Mesenchymal stem cell (in vitro differentiated cells and primary cell): ENCODE data around the gene POLK.

Experiments used
- DNase-seq: peaks from one replicate; pipeline ENCODE4 v3.0.0-alpha.2; 2013
- H2AFZ ChIP-seq: one replicate; pipeline ENCODE4 v1.6.1; 2013; ENCODE audit warnings: low read depth, mild to moderate bottlenecking, control low read depth, inconsistent platforms, low read length, moderate library complexity
- H2AK5ac ChIP-seq: 2 replicates; pipeline ENCODE4 v1.6.1; 2013; ENCODE audit warnings: low read length, moderate library complexity, mild to moderate bottlenecking, inconsistent platforms; ENCODE audit not compliant: severe bottlenecking
- H2BK120ac ChIP-seq: one replicate; pipeline ENCODE4 v1.6.1; 2013; ENCODE audit warnings: low read depth, mild to moderate bottlenecking, inconsistent platforms, low read length, moderate library complexity
- H2BK12ac ChIP-seq, 2 experiments: one replicate each; pipeline ENCODE4 v1.6.1; 2013; ENCODE audit warnings: inconsistent platforms in 2 of 2, low read length in 2 of 2, mild to moderate bottlenecking in 2 of 2, moderate library complexity in 2 of 2, control low read depth in 1 of 2
- H2BK15ac ChIP-seq: one replicate; pipeline ENCODE4 v1.6.1; 2013; ENCODE audit warnings: mild to moderate bottlenecking, low read depth, inconsistent platforms; ENCODE audit not compliant: poor library complexity, severe bottlenecking
- H2BK5ac ChIP-seq: 2 replicates; pipeline ENCODE4 v1.6.1; 2013; ENCODE audit warnings: low read depth, mild to moderate bottlenecking, low read length, control low read depth, inconsistent platforms; ENCODE audit not compliant: poor library complexity, severe bottlenecking
- H3K14ac ChIP-seq, 2 experiments: one replicate each; pipeline ENCODE4 v1.6.1; 2013; ENCODE audit warnings: inconsistent platforms in 2 of 2, low read length in 2 of 2, control low read depth in 1 of 2, mild to moderate bottlenecking in 1 of 2, moderate library complexity in 1 of 2
- H3K18ac ChIP-seq, 2 experiments: one replicate each; pipeline ENCODE4 v1.6.1; 2013; ENCODE audit warnings: inconsistent platforms in 2 of 2, low read length in 2 of 2, control low read depth in 1 of 2, low read depth in 1 of 2, mild to moderate bottlenecking in 1 of 2
- H3K23ac ChIP-seq, 2 experiments: one replicate each; pipeline ENCODE4 v1.6.1; 2013; ENCODE audit warnings: inconsistent platforms in 2 of 2, low read length in 2 of 2, mild to moderate bottlenecking in 2 of 2, moderate library complexity in 2 of 2, control low read depth in 1 of 2
- H3K27ac ChIP-seq: 2 replicates; pipeline ENCODE4 v1.5.1; 2013; ENCODE audit warnings: mild to moderate bottlenecking, moderate library complexity, low read length, control low read depth, inconsistent platforms; ENCODE audit not compliant: poor library complexity, severe bottlenecking
- H3K27me3 ChIP-seq, 2 experiments: 2 replicates each; pipeline versions ENCODE4 v1.6.1 to v1.7.0; 2013; ENCODE audit warnings: low read length in 2 of 2, mild to moderate bottlenecking in 2 of 2, moderate library complexity in 2 of 2, control low read depth in 1 of 2, inconsistent platforms in 1 of 2; ENCODE audit not compliant: control insufficient read depth in 1 of 2, insufficient read depth in 1 of 2
- H3K36me3 ChIP-seq, 2 experiments: 2 replicates each; pipeline versions ENCODE4 v1.6.1 to v1.7.0; 2013; ENCODE audit warnings: low read length in 2 of 2, control low read depth in 1 of 2, inconsistent platforms in 1 of 2, low read depth in 1 of 2, mild to moderate bottlenecking in 1 of 2; ENCODE audit not compliant: insufficient read depth in 2 of 2, control insufficient read depth in 1 of 2
- H3K4ac ChIP-seq, 2 experiments: one replicate each; pipeline ENCODE4 v1.6.1; 2013; ENCODE audit warnings: inconsistent platforms in 2 of 2, low read length in 2 of 2, mild to moderate bottlenecking in 2 of 2, moderate library complexity in 2 of 2, control low read depth in 1 of 2, low read depth in 1 of 2
- H3K4me1 ChIP-seq: 2 replicates; pipeline ENCODE4 v1.6.1; 2013; ENCODE audit warnings: low read depth, low read length, control low read depth; ENCODE audit not compliant: control insufficient read depth, insufficient read depth
- H3K4me2 ChIP-seq: 2 replicates; pipeline ENCODE4 v1.6.1; 2013; ENCODE audit warnings: low read length, mild to moderate bottlenecking, inconsistent platforms; ENCODE audit not compliant: poor library complexity, severe bottlenecking
- H3K4me3 ChIP-seq, 2 experiments: 2 replicates each; pipeline versions ENCODE4 v1.5.1 to v1.7.0; 2013; ENCODE audit warnings: low read length in 2 of 2, mild to moderate bottlenecking in 2 of 2, control low read depth in 1 of 2, low read depth in 1 of 2; ENCODE audit not compliant: insufficient read depth in 1 of 2
- H3K79me1 ChIP-seq: replicated peaks from 2 replicates; pipeline ENCODE4 v1.6.1; 2013; ENCODE audit warnings: mild to moderate bottlenecking, control low read depth, low read length, inconsistent platforms; ENCODE audit not compliant: poor library complexity, severe bottlenecking
- H3K9ac ChIP-seq: 2 replicates; pipeline ENCODE4 v1.7.0; 2013; ENCODE audit warnings: mild to moderate bottlenecking, low read length, moderate library complexity
- H3K9me3 ChIP-seq: 2 replicates; pipeline ENCODE4 v1.7.0; 2013; ENCODE audit warnings: mild to moderate bottlenecking, low read length; ENCODE audit not compliant: control insufficient read depth
- H4K8ac ChIP-seq: one replicate; pipeline ENCODE4 v1.6.1; 2013; ENCODE audit warnings: inconsistent platforms, mild to moderate bottlenecking, low read length, moderate library complexity
- H4K91ac ChIP-seq: one replicate; pipeline ENCODE4 v1.6.1; 2013; ENCODE audit warnings: mild to moderate bottlenecking, low read length, inconsistent platforms
- WGBS: methylation state at CpG from one replicate; pipeline ENCODE4 v1.1.7; 2013; ENCODE audit warnings: mixed read lengths; 5-methylcytosine and 5-hydroxymethylcytosine counted together

Gene POLK

DNA sequence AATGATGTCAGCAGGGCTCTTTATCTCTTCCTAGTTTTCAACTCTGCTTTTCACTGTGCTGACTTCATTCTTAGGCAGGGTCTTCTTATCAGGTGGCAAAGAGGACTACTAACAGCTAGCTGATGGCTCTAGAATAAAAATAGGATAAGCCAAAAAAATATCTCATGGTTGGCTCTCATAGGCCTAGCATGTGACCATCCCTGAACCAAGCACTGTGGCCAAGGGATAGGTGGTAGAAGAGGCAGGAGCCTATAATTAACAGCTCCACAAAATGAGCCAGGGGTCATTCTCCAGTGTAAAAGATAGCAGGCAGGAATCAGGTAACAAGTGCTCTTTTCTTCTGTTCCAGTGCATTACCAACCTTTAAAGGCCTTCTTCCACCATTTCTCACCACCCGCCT lies 120.6 kb downstream of the POLK start:
- H3K4me1 ChIP-seq = no peaks in the 10 kb centered on the region
- no peak overlapping the region for H2BK5ac ChIP-seq
- WGBS = 100% methylated on average over 1 of the region's 1 CpG
- no peak overlapping the region for H3K9ac ChIP-seq
- no peak overlapping the region for H3K23ac ChIP-seq
- H3K79me1 ChIP-seq = no peaks in the 10 kb centered on the region
- H3K18ac ChIP-seq = no peak overlapping the region
- no peak for DNase-seq
- H3K14ac ChIP-seq = no peak overlapping the region
- H3K27me3 ChIP-seq = no peaks in the 10 kb centered on the region
- H4K91ac ChIP-seq = no peak overlapping the region
- H2BK120ac ChIP-seq = no peak overlapping the region
- H3K4me3 ChIP-seq = no peak overlapping the region
- H3K9me3 ChIP-seq = no peaks in the 10 kb centered on the region
- no peak overlapping the region for H2BK12ac ChIP-seq
- no peak overlapping the region for H2BK15ac ChIP-seq
- H3K27ac ChIP-seq = no peak overlapping the region
- no peak overlapping the region for H2AFZ ChIP-seq
- H3K36me3 ChIP-seq = peaks cover 0 to 3% of the 10 kb centered on the region in 2 experiments
- H3K4me2 ChIP-seq = no peak overlapping the region
- H2AK5ac ChIP-seq = no peak overlapping the region
- no peak overlapping the region for H4K8ac ChIP-seq
- no peak overlapping the region for H3K4ac ChIP-seq

DNA sequence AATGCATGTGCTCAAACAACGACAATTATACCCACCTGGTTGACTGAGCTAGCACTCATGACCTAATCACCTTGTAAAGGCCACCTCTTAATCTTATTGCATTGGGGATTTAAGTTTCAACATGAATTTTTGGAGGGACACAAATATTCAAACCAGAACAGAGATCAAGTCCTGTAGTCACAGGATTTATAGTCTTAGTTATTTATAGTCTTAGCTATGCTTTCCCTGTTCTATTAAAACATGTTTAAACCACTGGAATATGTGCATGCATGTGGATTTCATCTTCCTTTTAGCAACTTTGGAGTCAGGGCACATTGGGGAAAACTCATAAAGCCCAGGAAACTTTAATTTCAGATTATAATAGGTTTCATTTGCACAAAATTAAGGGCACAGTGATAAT lies 126.3 kb downstream of the POLK start:
- Histone ChIP-seq H3K27me3 (no peaks in the 10 kb centered on the region), H4K91ac (no peak overlapping the region), H3K9ac (no peak overlapping the region), H3K4me2 (no peak overlapping the region), H3K23ac (no peak overlapping the region), H3K9me3 (no peaks in the 10 kb centered on the region), H3K4me3 (no peak overlapping the region), H2AFZ (no peak overlapping the region), H4K8ac (no peak overlapping the region), H3K4ac (no peak overlapping the region), H3K36me3 (peaks cover 0 to 3% of the 10 kb centered on the region in 2 experiments), H2BK5ac (peak overlapping the region; percentile 51), H2AK5ac (no peak overlapping the region), H3K4me1 (peaks cover 1% of the 10 kb centered on the region), H3K79me1 (no peaks in the 10 kb centered on the region), H2BK120ac (no peak overlapping the region), H2BK15ac (no peak overlapping the region), H3K27ac (no peak overlapping the region), H2BK12ac (no peak overlapping the region), H3K18ac (no peak overlapping the region), H3K14ac (no peak overlapping the region)
- no peak for DNase-seq
- whole genome bisulfite sequencing = 86% methylated on average over 1 of the region's 1 CpG

DNA sequence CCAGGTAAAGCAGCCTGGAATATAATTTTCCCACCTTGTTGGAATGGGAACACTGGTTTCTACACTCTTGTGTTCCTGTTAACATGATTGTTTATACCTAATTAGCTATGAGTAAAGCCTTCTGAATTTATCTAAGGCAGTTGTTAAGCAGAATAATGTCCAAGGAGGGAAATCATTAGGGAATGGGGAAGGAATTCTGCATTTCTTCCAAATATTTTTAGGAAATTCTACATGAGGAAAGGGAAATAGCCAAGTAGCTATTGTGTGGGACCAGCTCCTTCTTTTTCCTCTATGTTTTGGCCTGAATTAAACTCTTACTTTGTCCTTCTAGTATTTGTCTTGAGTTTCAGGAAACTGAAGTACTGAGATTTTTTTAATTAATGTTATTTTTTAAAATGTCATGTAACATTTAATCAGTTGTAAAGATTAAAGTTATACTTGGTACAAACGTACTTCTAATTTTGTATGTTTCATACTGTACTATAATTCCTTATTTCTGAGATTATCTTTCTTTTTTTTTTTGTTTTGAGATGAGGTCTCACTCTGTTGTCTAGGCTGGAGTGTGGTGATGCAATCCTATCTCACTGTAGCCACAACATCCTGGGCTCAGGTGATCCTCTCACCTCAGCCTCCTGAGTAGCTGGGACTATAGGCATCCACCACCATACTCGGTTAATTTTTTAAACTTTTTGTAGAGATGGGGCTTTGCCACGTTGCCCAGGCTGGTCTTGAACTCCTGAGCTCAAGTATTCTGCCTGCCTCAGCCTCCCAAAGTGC lies 128.0 kb downstream of the POLK start:
- DNase-seq = no peak
- no peaks in the 10 kb centered on the region for H3K27me3 ChIP-seq
- H2BK15ac ChIP-seq = no peak overlapping the region
- WGBS = 85% methylated on average over 2 of the region's 3 CpGs
- no peak overlapping the region for H3K23ac ChIP-seq
- H3K4me2 ChIP-seq = no peak overlapping the region
- peaks cover 0 to 3% of the 10 kb centered on the region in 2 experiments for H3K36me3 ChIP-seq
- H2BK120ac ChIP-seq = no peak overlapping the region
- no peak overlapping the region for H2AK5ac ChIP-seq
- H3K4me3 ChIP-seq = no peak overlapping the region
- no peak overlapping the region for H3K4ac ChIP-seq
- H3K9ac ChIP-seq = no peak overlapping the region
- H2BK12ac ChIP-seq = no peak overlapping the region
- no peak overlapping the region for H3K14ac ChIP-seq
- no peak overlapping the region for H4K8ac ChIP-seq
- H3K27ac ChIP-seq = peak overlapping the region; percentile 60
- H2BK5ac ChIP-seq = no peak overlapping the region
- H3K79me1 ChIP-seq = no peaks in the 10 kb centered on the region
- H4K91ac ChIP-seq = no peak overlapping the region
- peaks cover 1% of the 10 kb centered on the region for H3K4me1 ChIP-seq
- H3K18ac ChIP-seq = no peak overlapping the region
- no peaks in the 10 kb centered on the region for H3K9me3 ChIP-seq
- H2AFZ ChIP-seq = no peak overlapping the region

DNA sequence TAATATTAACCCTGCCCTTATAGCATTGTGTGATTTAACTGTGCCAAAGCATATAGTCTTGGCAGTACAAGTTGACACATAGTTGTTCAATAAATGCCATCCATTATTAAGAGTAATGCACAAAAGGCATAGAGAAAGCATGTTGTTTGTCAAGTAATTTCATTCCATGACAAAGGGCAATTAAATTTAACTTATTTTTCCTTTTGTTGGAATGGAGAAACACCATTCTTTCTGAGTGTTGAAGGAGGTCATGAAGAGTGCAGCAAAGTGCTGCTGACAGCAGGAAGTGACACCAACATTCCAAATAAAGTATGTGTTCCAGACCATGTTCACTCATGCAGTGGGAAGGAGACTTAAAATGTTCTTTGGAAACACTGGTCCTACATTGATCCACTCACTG lies 128.7 kb downstream of the POLK start:
- Histone ChIP-seq H2BK12ac (no peak overlapping the region), H3K4me3 (no peak overlapping the region), H3K4me2 (no peak overlapping the region), H3K4ac (no peak overlapping the region), H3K79me1 (no peaks in the 10 kb centered on the region), H3K4me1 (peaks cover 1% of the 10 kb centered on the region), H2AFZ (no peak overlapping the region), H2AK5ac (no peak overlapping the region), H3K14ac (no peak overlapping the region), H4K91ac (no peak overlapping the region), H3K9me3 (no peaks in the 10 kb centered on the region), H3K27me3 (no peaks in the 10 kb centered on the region), H2BK15ac (no peak overlapping the region), H3K18ac (no peak overlapping the region), H3K36me3 (peaks cover 0 to 3% of the 10 kb centered on the region in 2 experiments), H2BK120ac (no peak overlapping the region), H3K23ac (no peak overlapping the region), H2BK5ac (no peak overlapping the region), H3K27ac (peak overlapping the region; percentile 60), H3K9ac (no peak overlapping the region), H4K8ac (no peak overlapping the region)
- peak; percentile 81 for DNase-seq
